A549 (cell line): ENCODE results near the gene CPA4. TPM values are rescaled to one million over a fixed set of nuclear protein-coding genes. Genes with fewer than 3 reads are reported as not detected.

Experiments used
- ATAC-seq, 2 experiments: fragments of 200-7000 bp in 1 of 2; fragments of >200 bp in 1 of 2; cut with Nextera tagmentation in 1 of 2; cut with Tn5 transposase in 1 of 2; 3 replicates each; pipeline versions ENCODE4 v1.8.0 to v1.9.1; 2018 to 2020; ENCODE audit warnings: mild to moderate bottlenecking in 1 of 2, moderate library complexity in 1 of 2
- CTCF ChIA-PET: fragments of 300-600 bp; sonication (Branson Sonifier 250); formaldehyde crosslinking; extraction: SDS; loops from one replicate; lab custom pipeline; 2021; ENCODE audit warnings: antibody characterized with exemption, inconsistent platforms; lab: Yijun Ruan, JAX
- POLR2A ChIA-PET: fragments of 350-600 bp; formaldehyde crosslinking; extraction: SDS; loops from one replicate; lab custom pipeline; 2021; ENCODE audit warnings: antibody characterized with exemption, inconsistent platforms; lab: Yijun Ruan, JAX
- DNase-seq, 2 experiments: peaks; one replicate each; pipeline versions ENCODE4 v3.0.0 to v3.0.0-alpha.2; 2011 to 2016; ENCODE audit warnings: low read depth in 1 of 2, low spot score in 1 of 2
- FAIRE-seq: peaks from 2 replicates; lab custom pipeline; 2011; peaks lifted over from hg19 to GRCh38; lab: Jason Lieb, UNC
- H3K27ac ChIP-seq, 2 experiments: fragments of >200 bp; sonication (Bioruptor Twin); formaldehyde crosslinking; 3 replicates each; pipeline ENCODE4 v1.5.1; 2016 to 2017
- H3K4me1 ChIP-seq: fragments of >200 bp; sonication (Bioruptor Twin); formaldehyde crosslinking; 3 replicates; pipeline ENCODE4 v1.6.1; 2016
- H3K4me2 ChIP-seq: fragments of >200 bp; sonication (Bioruptor Twin); formaldehyde crosslinking; 3 replicates; pipeline ENCODE4 v1.6.1; 2016
- H3K4me3 ChIP-seq: fragments of >200 bp; sonication (Bioruptor Twin); formaldehyde crosslinking; 3 replicates; pipeline ENCODE4 v1.5.1; 2016
- H3K9me3 ChIP-seq: fragments of >200 bp; sonication (Bioruptor Twin); formaldehyde crosslinking; 3 replicates; pipeline ENCODE4 v1.6.1; 2016
- ATOH8 ChIP-seq: fragments of 250-450 bp; sonication (Bioruptor Pico); IDR thresholded peaks from 2 replicates; pipeline ENCODE4 v1.5.0; 2020; ENCODE audit warnings: low read depth, mild to moderate bottlenecking, moderate library complexity
- BHLHE40 ChIP-seq: IDR thresholded peaks from 2 replicates; pipeline ENCODE4 v1.6.1; 2012; ENCODE audit warnings: low read depth, low read length, inconsistent platforms
- CBX8 ChIP-seq: fragments of 200-600 bp; sonication (generic); IDR thresholded peaks from 2 replicates; pipeline ENCODE4 v1.6.1; 2016
- CEBPB ChIP-seq, 2 experiments: fragments of >200 bp in 1 of 2; sonication (Bioruptor Twin) in 1 of 2; formaldehyde crosslinking in 1 of 2; IDR thresholded peaks; 2 replicates each; pipeline ENCODE4 v1.6.1; 2012 to 2016
- CHD4 ChIP-seq: fragments of 200-600 bp; sonication (generic); IDR thresholded peaks from 2 replicates; pipeline ENCODE4 v1.6.1; 2016; ENCODE audit warnings: antibody characterized with exemption, mild to moderate bottlenecking, borderline replicate concordance
- EHMT2 ChIP-seq: fragments of 200-600 bp; sonication (generic); IDR thresholded peaks from 2 replicates; pipeline ENCODE4 v1.6.1; 2016; ENCODE audit warnings: antibody characterized with exemption, low read depth, mild to moderate bottlenecking, moderate library complexity
- ELK1 ChIP-seq: fragments of 150-350 bp; IDR thresholded peaks from 2 replicates; pipeline ENCODE4 v1.6.1; 2014; ENCODE audit warnings: low read depth, mild to moderate bottlenecking, low read length
- EP300 ChIP-seq, 2 experiments: fragments of >200 bp; sonication (Bioruptor Twin); formaldehyde crosslinking; IDR thresholded peaks; 2 replicates in 1 of 2; 3 replicates in 1 of 2; pipeline ENCODE4 v1.6.1; 2016 to 2017
- FOSL2 ChIP-seq, 2 experiments: fragments of 450-650 bp in 1 of 2; fragments of >200 bp in 1 of 2; sonication (Bioruptor Twin) in 1 of 2; formaldehyde crosslinking; IDR thresholded peaks; 2 replicates each; pipeline versions ENCODE4 v1.5.0 to v1.6.1; 2016 to 2020; ENCODE audit warnings: mild to moderate bottlenecking in 1 of 2, moderate library complexity in 1 of 2
- FOXS1 ChIP-seq: fragments of 250-450 bp; sonication (Bioruptor Pico); IDR thresholded peaks from 2 replicates; pipeline ENCODE4 v1.5.0; 2020; ENCODE audit warnings: mild to moderate bottlenecking, moderate library complexity
- GATA3 ChIP-seq: IDR thresholded peaks from 2 replicates; pipeline ENCODE4 v1.6.1; 2012; ENCODE audit warnings: borderline replicate concordance
- HES2 ChIP-seq: fragments of >200 bp; sonication (Bioruptor Twin); formaldehyde crosslinking; IDR thresholded peaks from 2 replicates; pipeline ENCODE4 v1.6.1; 2016
- HOXB5 ChIP-seq: fragments of 250-450 bp; sonication (Bioruptor Pico); IDR thresholded peaks from 2 replicates; pipeline ENCODE4 v1.5.0; 2020; ENCODE audit warnings: mild to moderate bottlenecking, moderate library complexity
- MAFK ChIP-seq: fragments of 450-650 bp; IDR thresholded peaks from 2 replicates; pipeline ENCODE4 v1.6.1; 2014; ENCODE audit not compliant: partially characterized antibody
- MAX ChIP-seq: IDR thresholded peaks from 2 replicates; pipeline ENCODE4 v1.6.1; 2012
- NFE2L2 ChIP-seq: fragments of 150-350 bp; conservative IDR thresholded peaks from 2 replicates; pipeline ENCODE4 v1.6.1; 2014; ENCODE audit warnings: low read length
- PHF8 ChIP-seq: fragments of 200-600 bp; sonication (generic); IDR thresholded peaks from 2 replicates; pipeline ENCODE4 v1.6.1; 2016; ENCODE audit warnings: low read depth, mild to moderate bottlenecking, antibody characterized with exemption, moderate library complexity, borderline replicate concordance
- REST ChIP-seq: fragments of 200-600 bp; sonication (generic); IDR thresholded peaks from 2 replicates; pipeline ENCODE4 v1.6.1; 2016; ENCODE audit warnings: antibody characterized with exemption, mild to moderate bottlenecking, moderate library complexity
- ZC3H11A ChIP-seq: fragments of 450-650 bp; IDR thresholded peaks from 2 replicates; pipeline ENCODE4 v1.6.1; 2014; ENCODE audit warnings: antibody characterized with exemption, mild to moderate bottlenecking
- ZFP36 ChIP-seq: fragments of 450-650 bp; IDR thresholded peaks from 2 replicates; pipeline ENCODE4 v1.6.1; 2014; ENCODE audit warnings: borderline replicate concordance; ENCODE audit not compliant: partially characterized antibody
- ZNF302 ChIP-seq: fragments of 250-450 bp; sonication (Bioruptor Pico); IDR thresholded peaks from 2 replicates; pipeline ENCODE4 v1.9.0; 2021; ENCODE audit warnings: inconsistent platforms, mild to moderate bottlenecking, moderate library complexity
- WGBS: methylation state at CpG from one replicate; pipeline ENCODE4 v1.1.6; 2017; ENCODE audit errors: missing lambda C conversion rate; 5-methylcytosine and 5-hydroxymethylcytosine counted together
- polyA plus RNA-seq, 4 experiments: library from polyadenylated mRNA; depleted of rRNA in 3 of 4; stranded (reverse); fragments of >200 nt; fragmentation: RNase III in 1 of 4; extraction: RNeasy Plus Mini Kit Qiagen cat#74134 plus additional on column Dnase treatment in 1 of 4; gene quantifications; 2 replicates in 3 of 4; 3 replicates in 1 of 4; pipeline ENCODE4 v1.2.3, GENCODE V29; 2011 to 2017

Gene CPA4
- polyA plus RNA-seq, 2 of the 4 experiments (the other 2 are of a cell fraction), result 1.0 to 7.7 TPM

GRCh38 chr7:130324306-130324943, 31.5 kb downstream of the CPA4 start:
- TF ChIP-seq PHF8, result no peak
- no peak for TF ChIP-seq HES2
- no peak for TF ChIP-seq GATA3
- TF ChIP-seq ZFP36, result no peak
- TF ChIP-seq CHD4, result no peak
- ATAC-seq (no peak), DNase-seq (no peak), FAIRE-seq (no peak)
- Histone ChIP-seq H3K4me1 (no peaks in the 10 kb centered on the region), H3K27ac (no peak overlapping the region), H3K9me3 (no peaks in the 10 kb centered on the region), H3K4me3 (no peak overlapping the region), H3K4me2 (no peak overlapping the region)
- POLR2A ChIA-PET, result no interaction called here
- CTCF ChIA-PET, result interaction anchor here (1.0 kb wide), 1 partner anchor 12 kb away, joined by 4 read pairs; no protein-coding TSS in a partner anchor
- 84% methylated on average over 10 of the region's 10 CpGs for WGBS

- no peak for TF ChIP-seq MAFK
- no peak for TF ChIP-seq PHF8
- TF ChIP-seq CBX8, result no peak
- TF ChIP-seq EHMT2, result no peak
- no peak for TF ChIP-seq NFE2L2
- no peak for TF ChIP-seq ATOH8 (CRISPR knock-in tag)
- no peak for TF ChIP-seq EP300 (IDR thresholded peaks at IDR 0.05)
- TF ChIP-seq ZNF302 (CRISPR knock-in tag), result no peak
- no peak for TF ChIP-seq CEBPB (IDR thresholded peaks at IDR 0.05)
- TF ChIP-seq ELK1, result no peak
- no peak for TF ChIP-seq HOXB5 (CRISPR knock-in tag)
- no peak for TF ChIP-seq FOSL2 (IDR thresholded peaks at IDR 0.05)
- TF ChIP-seq FOSL2 (CRISPR knock-in tag; IDR thresholded peaks at IDR 0.05), result no peak
- no peak for TF ChIP-seq BHLHE40
- no peak for TF ChIP-seq REST
- TF ChIP-seq FOXS1 (CRISPR knock-in tag), result no peak
- no peak for TF ChIP-seq CHD4
- TF ChIP-seq ZC3H11A, result no peak
- no peak for TF ChIP-seq MAX
- Histone ChIP-seq H3K4me3 (no peak overlapping the region), H3K4me2 (no peak overlapping the region), H3K27ac (no peak overlapping the region), H3K9me3 (no peaks in the 10 kb centered on the region), H3K4me1 (no peaks in the 10 kb centered on the region)
- ChIA-PET POLR2A (no interaction called here), CTCF (interaction anchor here (1.4 kb wide), 1 partner anchor 86 kb away, joined by 4 read pairs; no protein-coding TSS in a partner anchor)
- no peak for FAIRE-seq
- WGBS, result 62% methylated on average over 3 of the region's 3 CpGs
- DNase-seq, result no peak
- ATAC-seq, result no peak
Observed at GRCh38 chr7:130329681-130330080, 36.7 kb downstream of the CPA4 start.
